HG03060 (cell line): ENCODE data around the gene ARMH1.
"Not testable (repeated sequence)": the region's sequence is repeated elsewhere in the genome, so short reads cannot be mapped to it uniquely, and the experiment has no call there.

Source experiments
- ATAC-seq: cut with Tn5 transposase; IDR thresholded peaks from one replicate; pipeline ENCODE4 v1.9.1; 2021; ENCODE audit warnings: low read depth, moderate number of reproducible peaks; ENCODE audit not compliant: unreplicated experiment

Gene ARMH1

DNA sequence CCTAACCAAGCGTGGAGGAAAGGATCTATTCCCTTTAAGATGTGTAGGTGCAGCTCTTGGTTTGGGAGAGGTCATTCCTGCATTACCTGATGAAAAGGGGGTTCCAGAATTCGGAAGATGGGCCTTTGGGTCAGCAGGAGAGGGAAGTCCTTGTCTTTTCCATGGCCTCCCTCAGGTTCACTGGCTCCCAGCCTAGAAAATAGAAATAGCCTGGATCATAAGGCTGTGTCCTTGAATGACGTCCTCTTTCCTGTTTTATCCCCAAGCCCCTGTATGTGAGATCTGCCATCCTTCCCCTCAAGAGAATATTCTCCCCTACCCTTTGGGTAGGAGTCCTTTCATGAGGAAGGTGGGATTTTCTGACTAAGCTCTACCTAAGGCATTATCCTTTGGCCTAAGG lies 86.4 kb downstream of the ARMH1 start:
- ATAC-seq, result no peak

DNA sequence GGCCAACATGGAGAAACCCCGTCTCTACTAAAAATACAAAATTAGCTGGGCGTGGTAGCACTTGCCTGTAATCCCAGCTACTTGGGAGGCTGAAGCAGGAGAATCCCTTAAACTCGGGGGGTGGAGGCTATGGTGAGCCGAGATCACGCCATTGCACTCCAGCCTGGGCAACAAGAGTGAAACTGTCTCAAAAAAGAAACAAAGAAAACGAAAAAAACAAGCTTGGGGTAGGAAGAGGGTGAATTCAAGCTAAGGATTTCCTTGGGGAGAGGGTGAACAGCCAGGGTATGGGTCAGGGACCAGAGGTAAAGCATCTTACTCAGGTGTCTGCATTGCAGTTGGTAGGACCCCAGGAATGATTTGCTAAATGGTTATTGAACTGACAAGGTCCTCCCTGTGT lies 91.9 kb downstream of the ARMH1 start:
- ATAC-seq, result not testable (repeated sequence)
